GM10266 (cell line): ENCODE measurements around the gene TM7SF3.

Experiments used
- DNase-seq: peaks from one replicate; pipeline ENCODE4 v3.0.0; 2012; ENCODE audit errors: extremely low spot score
- TF ChIP-seq, protein P1 (sequence below): IDR thresholded peaks from 2 replicates; pipeline ENCODE4 v1.5.1; 2012; ENCODE audit warnings: mild to moderate bottlenecking, low read depth; ENCODE audit not compliant: control insufficient read depth, insufficient read depth; ENCODE audit errors: missing control alignments

TM7SF3 gene

DNA sequence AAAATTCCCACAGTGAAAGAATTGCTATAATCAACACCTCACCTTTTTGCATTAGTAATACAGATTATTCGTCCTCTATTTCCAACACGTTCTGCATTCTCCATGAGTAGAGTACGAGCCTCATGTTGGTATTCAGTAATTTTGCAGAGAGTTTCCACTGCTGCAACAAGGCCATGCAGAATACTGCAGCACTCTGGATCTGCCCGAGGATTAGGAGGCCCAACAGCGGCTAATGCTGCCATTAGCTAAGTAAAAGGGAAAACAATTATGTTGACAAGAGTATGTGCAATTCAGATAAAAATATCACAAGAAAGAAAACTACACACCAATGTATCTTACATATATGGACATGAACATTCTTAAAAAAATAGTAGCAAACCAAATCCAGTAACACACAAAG lies 85.5 kb downstream of the TM7SF3 start:
- no peak for DNase-seq
- TF ChIP-seq, protein P1, sequence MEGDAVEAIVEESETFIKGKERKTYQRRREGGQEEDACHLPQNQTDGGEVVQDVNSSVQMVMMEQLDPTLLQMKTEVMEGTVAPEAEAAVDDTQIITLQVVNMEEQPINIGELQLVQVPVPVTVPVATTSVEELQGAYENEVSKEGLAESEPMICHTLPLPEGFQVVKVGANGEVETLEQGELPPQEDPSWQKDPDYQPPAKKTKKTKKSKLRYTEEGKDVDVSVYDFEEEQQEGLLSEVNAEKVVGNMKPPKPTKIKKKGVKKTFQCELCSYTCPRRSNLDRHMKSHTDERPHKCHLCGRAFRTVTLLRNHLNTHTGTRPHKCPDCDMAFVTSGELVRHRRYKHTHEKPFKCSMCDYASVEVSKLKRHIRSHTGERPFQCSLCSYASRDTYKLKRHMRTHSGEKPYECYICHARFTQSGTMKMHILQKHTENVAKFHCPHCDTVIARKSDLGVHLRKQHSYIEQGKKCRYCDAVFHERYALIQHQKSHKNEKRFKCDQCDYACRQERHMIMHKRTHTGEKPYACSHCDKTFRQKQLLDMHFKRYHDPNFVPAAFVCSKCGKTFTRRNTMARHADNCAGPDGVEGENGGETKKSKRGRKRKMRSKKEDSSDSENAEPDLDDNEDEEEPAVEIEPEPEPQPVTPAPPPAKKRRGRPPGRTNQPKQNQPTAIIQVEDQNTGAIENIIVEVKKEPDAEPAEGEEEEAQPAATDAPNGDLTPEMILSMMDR: no peak
